Neural cell (in vitro differentiated cells): Measurements from ENCODE around the gene FOXE1. TPM values are rescaled to one million over a fixed set of nuclear protein-coding genes. Genes with fewer than 3 reads are reported as not detected.

Experiments
- H2AFZ ChIP-seq: fragments of 200-600, 300-800 bp; sonication (generic), shearing (Covaris generic); 2 replicates; pipeline ENCODE4 v1.6.0; 2014; ENCODE audit warnings: low read depth, mild to moderate bottlenecking, antibody characterized with exemption, low read length, moderate library complexity
- H3F3A ChIP-seq: fragments of 200-600 bp; shearing (Covaris generic); 2 replicates; pipeline ENCODE4 v1.6.1; 2016; ENCODE audit warnings: mild to moderate bottlenecking, moderate library complexity, mixed read lengths, antibody characterized with exemption, low read length; ENCODE audit not compliant: insufficient read depth, poor library complexity, severe bottlenecking
- H3K27ac ChIP-seq: fragments of 200-600, 300-800 bp; sonication (generic), shearing (Covaris generic); 2 replicates; pipeline ENCODE4 v1.5.1; 2014; ENCODE audit warnings: mild to moderate bottlenecking, low read length, moderate library complexity
- H3K27me3 ChIP-seq: fragments of 300-800, 200-600 bp; sonication (generic), shearing (Covaris generic); 2 replicates; pipeline ENCODE4 v1.6.0; 2014; ENCODE audit warnings: mild to moderate bottlenecking, low read depth, low read length, moderate library complexity; ENCODE audit not compliant: insufficient read depth
- H3K36me3 ChIP-seq: fragments of 300-800, 200-600 bp; sonication (generic), shearing (Covaris generic); 2 replicates; pipeline ENCODE4 v1.5.1; 2014; ENCODE audit warnings: mild to moderate bottlenecking, antibody characterized with exemption, low read length, moderate library complexity; ENCODE audit not compliant: insufficient read depth
- H3K4me2 ChIP-seq: fragments of 300-800, 200-600 bp; sonication (generic), shearing (Covaris generic); 2 replicates; pipeline ENCODE4 v1.6.0; 2014; ENCODE audit warnings: mild to moderate bottlenecking, low read length
- H3K4me3 ChIP-seq: fragments of 300-800, 200-600 bp; sonication (generic), shearing (Covaris generic); 2 replicates; pipeline ENCODE4 v1.5.1; 2014; ENCODE audit warnings: mild to moderate bottlenecking, low read length, moderate library complexity
- H3K79me2 ChIP-seq: fragments of 200-600 bp; shearing (Covaris generic); replicated peaks from 2 replicates; pipeline ENCODE4 v1.6.0; 2014; ENCODE audit warnings: mild to moderate bottlenecking, low read length, moderate library complexity; ENCODE audit not compliant: insufficient read depth
- H3K9ac ChIP-seq: fragments of 300-800, 200-600 bp; sonication (generic), shearing (Covaris generic); 2 replicates; pipeline ENCODE4 v1.6.1; 2016; ENCODE audit warnings: mild to moderate bottlenecking, low read length, mixed read lengths
- H3K9me2 ChIP-seq: fragments of 200-600 bp; shearing (Covaris generic); 2 replicates; pipeline ENCODE4 v1.6.1; 2016; ENCODE audit warnings: mild to moderate bottlenecking, low read length, mixed read lengths; ENCODE audit not compliant: insufficient read depth
- H3K9me3 ChIP-seq: fragments of 200-600, 300-800 bp; sonication (generic), shearing (Covaris generic); 2 replicates; pipeline ENCODE4 v1.6.1; 2016; ENCODE audit warnings: mild to moderate bottlenecking, mixed run types, low read length, moderate library complexity, mixed read lengths
- H4K20me1 ChIP-seq: fragments of 200-600 bp; shearing (Covaris generic); 2 replicates; pipeline ENCODE4 v1.6.1; 2016; ENCODE audit warnings: mild to moderate bottlenecking, mixed run types; ENCODE audit not compliant: insufficient read depth
- EP300 ChIP-seq: fragments of 450-650 bp; conservative IDR thresholded peaks from 2 replicates; pipeline ENCODE4 v1.6.1; 2014; ENCODE audit warnings: antibody characterized with exemption, mild to moderate bottlenecking, moderate library complexity; ENCODE audit not compliant: poor library complexity, severe bottlenecking
- EZH2 ChIP-seq: fragments of 200-600, 300-800 bp; shearing (Covaris generic), sonication (generic); IDR thresholded peaks from 2 replicates; pipeline ENCODE4 v1.6.1; 2014; ENCODE audit warnings: antibody characterized with exemption, low read length, borderline replicate concordance, mild to moderate bottlenecking; ENCODE audit not compliant: insufficient read depth, poor library complexity, severe bottlenecking
- MXI1 ChIP-seq: fragments of 450-650 bp; conservative IDR thresholded peaks from 2 replicates; pipeline ENCODE4 v1.6.1; 2014; ENCODE audit warnings: antibody characterized with exemption, mild to moderate bottlenecking; ENCODE audit not compliant: poor library complexity, severe bottlenecking
- POLR2AphosphoS5 ChIP-seq: IDR thresholded peaks from 2 replicates; pipeline ENCODE4 v1.6.1; 2012
- RAD21 ChIP-seq: fragments of 450-650 bp; conservative IDR thresholded peaks from 2 replicates; pipeline ENCODE4 v1.6.1; 2014; ENCODE audit warnings: antibody characterized with exemption, mild to moderate bottlenecking, moderate library complexity
- SMC3 ChIP-seq: fragments of 450-650 bp; conservative IDR thresholded peaks from 2 replicates; pipeline ENCODE4 v1.6.1; 2014; ENCODE audit warnings: antibody characterized with exemption, mild to moderate bottlenecking, moderate library complexity; ENCODE audit not compliant: poor library complexity
- TAF1 ChIP-seq: IDR thresholded peaks from 2 replicates; pipeline ENCODE4 v1.6.1; 2012; ENCODE audit warnings: low read depth
- polyA plus RNA-seq: library from polyadenylated mRNA; depleted of rRNA; stranded (reverse); fragments of >200 nt; gene quantifications from 2 replicates; pipeline ENCODE4 v1.2.3, GENCODE V29; 2014
- TF ChIP-seq, protein P1 (sequence below): fragments of 450-650 bp; IDR thresholded peaks from 2 replicates; pipeline ENCODE4 v1.5.1; 2014; ENCODE audit warnings: antibody characterized with exemption, mild to moderate bottlenecking, moderate library complexity; ENCODE audit not compliant: poor library complexity, severe bottlenecking
- TF ChIP-seq, protein P2 (sequence below): IDR thresholded peaks from 2 replicates; pipeline ENCODE4 v1.6.1; 2012; ENCODE audit warnings: borderline replicate concordance

The FOXE1 gene
- polyA plus RNA-seq, 1 donor from 2014 or later: not detected

DNA sequence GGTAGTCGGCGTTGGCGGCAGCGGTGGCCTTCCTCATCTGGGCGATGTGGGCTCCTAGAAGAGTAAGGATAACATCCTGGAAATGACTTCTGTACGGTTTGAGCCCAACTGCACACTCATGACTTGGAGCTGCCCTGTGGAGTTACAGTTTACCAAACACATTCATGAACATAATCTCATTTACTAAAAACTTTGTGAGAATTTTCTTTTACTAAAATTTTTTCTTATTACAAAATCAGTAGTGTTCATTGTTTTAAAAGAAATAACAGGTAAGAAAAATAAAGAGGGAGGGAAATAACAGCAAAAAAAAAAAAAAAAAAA lies 5.3 kb downstream of the FOXE1 start:
- Histone ChIP-seq H3K9me2 (no peaks in the 10 kb centered on the region), H3K9me3 (no peaks in the 10 kb centered on the region), H3K9ac (no peak overlapping the region), H3K79me2 (no peaks in the 10 kb centered on the region), H4K20me1 (no peaks in the 10 kb centered on the region), H3K4me2 (no peak overlapping the region), H3K36me3 (no peaks in the 10 kb centered on the region), H3K27me3 (peaks cover 77% of the 10 kb centered on the region), H3K4me3 (peak overlapping the region; percentile 64), H3F3A (no peaks in the 10 kb centered on the region), H2AFZ (no peak overlapping the region), H3K27ac (no peak overlapping the region)
- TF ChIP-seq EZH2 (no peak), RAD21 (no peak), TAF1 (no peak), SMC3 (no peak), POLR2AphosphoS5 (no peak), EP300 (no peak), MXI1 (no peak)
- TF ChIP-seq, protein P1, sequence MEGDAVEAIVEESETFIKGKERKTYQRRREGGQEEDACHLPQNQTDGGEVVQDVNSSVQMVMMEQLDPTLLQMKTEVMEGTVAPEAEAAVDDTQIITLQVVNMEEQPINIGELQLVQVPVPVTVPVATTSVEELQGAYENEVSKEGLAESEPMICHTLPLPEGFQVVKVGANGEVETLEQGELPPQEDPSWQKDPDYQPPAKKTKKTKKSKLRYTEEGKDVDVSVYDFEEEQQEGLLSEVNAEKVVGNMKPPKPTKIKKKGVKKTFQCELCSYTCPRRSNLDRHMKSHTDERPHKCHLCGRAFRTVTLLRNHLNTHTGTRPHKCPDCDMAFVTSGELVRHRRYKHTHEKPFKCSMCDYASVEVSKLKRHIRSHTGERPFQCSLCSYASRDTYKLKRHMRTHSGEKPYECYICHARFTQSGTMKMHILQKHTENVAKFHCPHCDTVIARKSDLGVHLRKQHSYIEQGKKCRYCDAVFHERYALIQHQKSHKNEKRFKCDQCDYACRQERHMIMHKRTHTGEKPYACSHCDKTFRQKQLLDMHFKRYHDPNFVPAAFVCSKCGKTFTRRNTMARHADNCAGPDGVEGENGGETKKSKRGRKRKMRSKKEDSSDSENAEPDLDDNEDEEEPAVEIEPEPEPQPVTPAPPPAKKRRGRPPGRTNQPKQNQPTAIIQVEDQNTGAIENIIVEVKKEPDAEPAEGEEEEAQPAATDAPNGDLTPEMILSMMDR: no peak
- TF ChIP-seq, protein P2, sequence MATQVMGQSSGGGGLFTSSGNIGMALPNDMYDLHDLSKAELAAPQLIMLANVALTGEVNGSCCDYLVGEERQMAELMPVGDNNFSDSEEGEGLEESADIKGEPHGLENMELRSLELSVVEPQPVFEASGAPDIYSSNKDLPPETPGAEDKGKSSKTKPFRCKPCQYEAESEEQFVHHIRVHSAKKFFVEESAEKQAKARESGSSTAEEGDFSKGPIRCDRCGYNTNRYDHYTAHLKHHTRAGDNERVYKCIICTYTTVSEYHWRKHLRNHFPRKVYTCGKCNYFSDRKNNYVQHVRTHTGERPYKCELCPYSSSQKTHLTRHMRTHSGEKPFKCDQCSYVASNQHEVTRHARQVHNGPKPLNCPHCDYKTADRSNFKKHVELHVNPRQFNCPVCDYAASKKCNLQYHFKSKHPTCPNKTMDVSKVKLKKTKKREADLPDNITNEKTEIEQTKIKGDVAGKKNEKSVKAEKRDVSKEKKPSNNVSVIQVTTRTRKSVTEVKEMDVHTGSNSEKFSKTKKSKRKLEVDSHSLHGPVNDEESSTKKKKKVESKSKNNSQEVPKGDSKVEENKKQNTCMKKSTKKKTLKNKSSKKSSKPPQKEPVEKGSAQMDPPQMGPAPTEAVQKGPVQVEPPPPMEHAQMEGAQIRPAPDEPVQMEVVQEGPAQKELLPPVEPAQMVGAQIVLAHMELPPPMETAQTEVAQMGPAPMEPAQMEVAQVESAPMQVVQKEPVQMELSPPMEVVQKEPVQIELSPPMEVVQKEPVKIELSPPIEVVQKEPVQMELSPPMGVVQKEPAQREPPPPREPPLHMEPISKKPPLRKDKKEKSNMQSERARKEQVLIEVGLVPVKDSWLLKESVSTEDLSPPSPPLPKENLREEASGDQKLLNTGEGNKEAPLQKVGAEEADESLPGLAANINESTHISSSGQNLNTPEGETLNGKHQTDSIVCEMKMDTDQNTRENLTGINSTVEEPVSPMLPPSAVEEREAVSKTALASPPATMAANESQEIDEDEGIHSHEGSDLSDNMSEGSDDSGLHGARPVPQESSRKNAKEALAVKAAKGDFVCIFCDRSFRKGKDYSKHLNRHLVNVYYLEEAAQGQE: no peak

DNA sequence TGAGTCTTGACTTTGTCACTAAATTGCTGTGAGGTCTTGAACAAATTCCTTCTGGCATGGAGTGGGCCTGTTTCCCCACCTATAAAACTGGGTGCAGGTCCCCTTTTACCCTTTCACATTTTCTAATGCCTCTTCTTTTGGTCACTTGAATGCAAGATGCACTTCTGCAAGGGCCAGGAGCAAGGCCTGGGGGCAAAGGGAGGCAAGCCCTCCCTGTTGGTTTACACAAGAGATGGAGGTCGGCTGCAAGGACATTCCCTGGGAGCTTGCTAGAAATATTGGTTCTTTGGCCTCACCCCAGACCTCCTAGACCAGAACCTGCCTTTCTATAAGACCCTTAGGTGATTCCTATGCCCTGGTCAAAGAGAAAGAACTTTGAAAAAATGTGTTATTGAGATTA lies 5.8 kb downstream of the FOXE1 start:
- H4K20me1 ChIP-seq: no peaks in the 10 kb centered on the region
- no peak overlapping the region for H3K9ac ChIP-seq

More for the DNA sequence above, 5.8 kb downstream of the FOXE1 start:
- H3K4me2 ChIP-seq: no peak overlapping the region
- no peaks in the 10 kb centered on the region for H3K79me2 ChIP-seq
- no peaks in the 10 kb centered on the region for H3F3A ChIP-seq
- TF ChIP-seq, protein P2: no peak
- TF ChIP-seq SMC3 (no peak), EZH2 (no peak), RAD21 (no peak), EP300 (no peak), MXI1 (no peak), POLR2AphosphoS5 (no peak), TAF1 (no peak)
- TF ChIP-seq, protein P1: no peak
- no peaks in the 10 kb centered on the region for H3K36me3 ChIP-seq
- H3K9me2 ChIP-seq: no peaks in the 10 kb centered on the region
- no peak overlapping the region for H2AFZ ChIP-seq
- no peaks in the 10 kb centered on the region for H3K9me3 ChIP-seq
- H3K27me3 ChIP-seq: peaks cover 73% of the 10 kb centered on the region
- H3K4me3 ChIP-seq: no peak overlapping the region
- no peak overlapping the region for H3K27ac ChIP-seq
